Endothelial cell of hepatic sinusoid (primary cell): Measurements from ENCODE around the gene ARID1B.

Source experiments
- in situ Hi-C: cut with HindIII; loops from 2 replicates; pipeline ENCODE4 v1.10.0; 2017; ENCODE audit warnings: low sequenced_read_pairs

The ARID1B gene

DNA sequence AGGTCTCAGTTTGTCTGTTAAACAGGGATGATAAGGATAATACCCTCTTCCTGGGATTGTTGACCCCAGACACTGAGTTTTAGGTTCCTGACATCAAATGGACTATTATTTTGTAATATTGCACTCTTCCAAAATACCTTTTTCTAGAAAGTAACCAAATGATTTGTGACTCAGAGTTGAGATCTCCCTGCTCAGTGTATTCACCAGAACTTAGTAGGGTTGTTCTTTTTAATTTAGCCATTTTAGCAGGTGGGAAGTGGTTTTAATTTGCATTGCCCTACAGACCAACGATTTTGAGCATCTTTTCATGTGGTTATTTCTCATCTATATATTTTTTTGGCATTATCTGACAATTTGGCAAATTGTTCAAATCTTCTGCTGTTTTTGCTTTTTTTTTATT lies 471.1 kb downstream of the ARID1B start:
- in situ Hi-C loops = no loop called here

DNA sequence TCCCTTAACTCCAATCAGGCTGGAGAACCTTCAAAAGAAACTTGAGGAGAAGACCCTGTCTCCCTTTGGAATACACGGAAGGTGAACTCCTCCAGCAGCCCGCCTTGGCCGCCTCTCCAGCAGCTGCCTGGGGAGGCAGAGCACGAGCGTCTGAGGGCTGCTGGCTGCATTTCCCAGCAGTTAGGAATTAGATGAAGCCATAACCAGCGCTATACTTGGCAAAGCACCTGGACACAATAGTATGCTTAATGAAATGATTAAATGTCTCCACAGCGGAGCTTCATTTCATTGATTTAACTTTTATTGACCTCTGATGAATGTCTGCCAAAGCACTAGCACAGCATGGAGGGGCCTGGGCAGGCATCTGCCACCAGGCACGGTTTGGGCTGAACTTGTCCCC lies 472.6 kb downstream of the ARID1B start:
- in situ Hi-C loops = no loop called here

DNA sequence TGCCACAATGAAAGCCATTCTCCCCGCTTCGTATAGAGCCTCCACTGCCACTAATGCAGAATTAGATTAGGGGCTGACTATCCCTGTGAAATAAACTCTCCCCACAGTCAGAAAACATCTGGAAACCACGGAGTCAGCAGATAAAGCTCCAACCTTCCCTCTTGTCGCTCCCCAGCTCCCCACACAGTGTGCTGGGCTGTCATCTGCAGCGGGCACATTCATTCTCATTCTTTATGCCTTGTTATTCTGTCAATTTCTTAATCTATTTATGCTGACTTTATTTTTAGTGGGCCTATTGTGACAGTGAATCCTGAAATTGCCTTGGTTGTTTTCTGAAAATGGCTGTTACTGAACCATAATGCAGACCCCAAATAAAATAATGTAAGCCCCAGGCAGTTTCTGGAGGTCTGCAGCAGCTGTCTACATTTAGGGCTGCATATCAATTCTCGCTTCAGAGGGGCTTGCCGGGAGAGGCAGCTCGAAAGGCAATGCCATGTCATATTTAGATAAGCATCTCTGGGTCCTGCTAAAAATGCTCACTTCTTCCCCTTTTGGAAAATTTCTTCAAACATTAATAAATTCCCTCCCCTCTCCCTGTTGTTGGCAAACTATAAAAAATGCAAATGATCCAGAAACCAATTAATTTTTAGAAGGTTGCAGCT lies 474.5 kb downstream of the ARID1B start:
- in situ Hi-C loops = no loop called here

DNA sequence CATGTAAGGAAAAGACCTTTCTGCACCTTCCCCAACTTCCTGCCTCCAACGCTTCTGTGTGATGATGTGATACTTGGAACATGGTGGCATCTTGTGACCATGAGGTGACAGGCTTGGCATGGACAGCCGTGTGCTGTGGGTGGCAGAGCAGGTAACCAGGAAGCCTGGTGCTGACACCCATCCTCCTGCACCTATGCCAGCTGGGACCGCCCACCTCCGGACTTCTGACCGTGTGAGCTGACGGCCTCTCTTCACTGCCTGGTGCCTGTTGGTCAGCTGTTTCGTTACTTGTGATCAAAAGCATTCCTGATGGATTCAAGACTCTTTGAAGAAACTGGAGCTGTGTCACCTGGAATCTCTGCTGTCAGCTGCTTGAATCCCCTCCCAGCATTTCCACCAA lies 475.8 kb downstream of the ARID1B start:
- in situ Hi-C loops = no loop called here

DNA sequence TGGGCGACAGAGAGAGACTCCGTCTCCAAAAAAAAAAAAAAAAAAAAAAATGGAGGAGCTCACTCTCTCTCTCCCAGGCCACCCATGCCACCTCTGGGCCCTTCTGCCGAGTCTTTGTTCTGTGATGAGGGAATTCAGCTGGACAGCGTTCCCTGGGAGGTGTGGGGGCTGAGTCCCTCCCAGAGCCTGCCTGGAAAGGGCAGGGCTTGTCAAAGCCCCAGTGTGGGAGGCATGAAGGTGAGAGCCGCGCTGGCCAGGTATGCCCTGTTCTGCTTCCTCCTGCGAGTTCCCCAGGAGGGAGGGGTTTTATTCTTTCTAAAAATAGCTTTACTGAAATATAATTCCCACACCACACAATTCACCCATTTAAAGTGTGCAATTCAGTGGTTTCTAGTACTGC lies 476.5 kb downstream of the ARID1B start:
- in situ Hi-C loops = no loop called here

DNA sequence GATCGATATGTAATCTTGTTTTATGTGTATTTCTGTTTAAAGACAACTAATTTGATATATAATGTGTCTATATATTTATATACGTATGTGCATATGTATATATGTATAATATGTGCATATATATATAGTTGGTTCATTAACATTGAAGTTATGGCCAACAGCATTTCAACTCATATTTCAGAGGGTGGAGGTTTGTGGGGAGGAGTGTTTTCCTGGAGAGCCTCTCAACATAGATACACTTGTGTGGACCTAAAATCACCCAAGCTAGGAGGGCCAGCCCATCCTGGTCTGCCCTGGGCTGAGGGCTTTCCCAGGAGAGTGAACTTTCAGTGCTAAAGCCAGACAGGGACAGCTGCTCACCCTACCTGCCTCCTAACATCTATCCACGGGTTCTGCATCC lies 477.4 kb downstream of the ARID1B start:
- in situ Hi-C loops = no loop called here

DNA sequence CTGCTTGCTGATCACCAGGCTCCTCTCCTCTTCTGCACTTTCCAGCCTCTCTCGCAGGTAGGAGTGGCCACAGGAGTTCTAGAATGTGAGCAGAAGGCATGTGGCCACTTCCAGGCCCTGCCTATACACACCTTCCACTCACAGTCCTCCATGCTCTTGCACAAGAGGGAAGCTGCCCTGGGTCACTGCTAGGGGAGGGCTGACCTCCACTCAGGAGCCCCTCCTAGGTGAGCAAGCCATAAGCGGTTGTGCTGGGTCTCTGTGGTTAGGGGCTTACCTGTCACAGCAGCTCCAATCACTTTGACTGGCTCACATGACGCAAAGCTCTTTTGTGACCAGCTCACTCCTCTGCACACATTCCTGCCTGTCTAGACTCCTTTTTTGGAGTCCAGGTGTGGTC lies 477.9 kb downstream of the ARID1B start:
- in situ Hi-C loops = no loop called here

DNA sequence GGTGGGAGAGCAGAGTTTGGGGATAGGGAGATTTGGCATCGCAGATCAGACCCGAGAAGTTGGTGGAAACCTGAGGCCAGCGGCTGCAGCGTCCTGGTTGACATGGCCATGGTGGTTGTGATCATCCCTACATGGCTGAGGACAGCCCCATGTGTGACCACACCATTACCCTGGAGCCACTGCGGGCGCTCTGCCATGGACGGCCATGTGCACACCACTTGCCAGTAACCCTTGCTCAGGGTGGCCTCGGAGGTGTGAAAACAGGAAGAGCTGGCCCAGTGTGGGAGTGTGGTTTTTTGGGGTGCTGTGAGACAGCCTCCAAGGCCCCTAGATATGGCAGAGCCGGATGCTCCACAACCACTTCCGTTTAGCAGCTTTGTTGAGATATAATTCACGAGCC lies 481.7 kb downstream of the ARID1B start:
- in situ Hi-C loops = no loop called here

DNA sequence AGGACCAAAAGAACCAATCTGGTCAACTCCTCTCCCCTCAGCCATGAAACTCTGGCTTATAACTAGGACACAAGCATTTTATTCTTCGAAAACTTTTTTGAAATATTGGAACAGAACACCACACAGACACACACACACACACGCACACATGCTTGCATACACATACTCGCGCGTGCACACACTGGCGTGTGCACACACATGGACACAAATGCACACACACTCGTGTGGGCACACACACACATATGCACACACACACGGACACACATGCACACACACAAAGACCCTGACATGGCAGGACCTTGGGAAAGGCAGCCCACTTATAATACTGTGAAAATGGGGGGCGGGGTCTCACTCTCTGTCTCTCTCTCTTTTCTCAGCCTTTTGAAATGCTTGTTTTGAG lies 482.3 kb downstream of the ARID1B start:
- in situ Hi-C loops = no loop called here
